Keratinocyte (primary cell): ENCODE measurements around the gene CSTF1. TPM values are rescaled to one million over a fixed set of nuclear protein-coding genes. Genes with fewer than 3 reads are reported as not detected.
A peak's percentile ranks its signal among the peaks of the same experiment; 100 is the strongest.

Experiments used
- DNase-seq: peaks from one replicate; pipeline ENCODE4 v3.0.0-alpha.2; 2011; ENCODE audit warnings: low read depth, missing footprints, low spot score
- FAIRE-seq: peaks from 2 replicates; lab custom pipeline; 2011; peaks lifted over from hg19 to GRCh38; lab: Jason Lieb, UNC
- H2AFZ ChIP-seq: 2 replicates; pipeline ENCODE4 v1.6.0; 2012; ENCODE audit warnings: low read length, control low read depth, inconsistent platforms; ENCODE audit not compliant: control insufficient read depth
- H3K27ac ChIP-seq: 2 replicates; pipeline ENCODE4 v1.5.1; 2011; ENCODE audit warnings: low read length; ENCODE audit not compliant: control insufficient read depth, insufficient read depth
- H3K27me3 ChIP-seq: 3 replicates; pipeline ENCODE4 v1.6.0; 2011; ENCODE audit warnings: low read length; ENCODE audit not compliant: control insufficient read depth, insufficient read depth; ENCODE audit errors: extremely low read depth
- H3K36me3 ChIP-seq, 2 experiments: 2 replicates in 1 of 2; 3 replicates in 1 of 2; pipeline ENCODE4 v1.5.1; 2011; ENCODE audit warnings: low read length in 2 of 2, mild to moderate bottlenecking in 1 of 2; ENCODE audit not compliant: control insufficient read depth in 2 of 2, insufficient read depth in 2 of 2; ENCODE audit errors: extremely low read depth in 1 of 2
- H3K4me1 ChIP-seq: 3 replicates; pipeline ENCODE4 v1.5.1; 2011; ENCODE audit warnings: low read length; ENCODE audit not compliant: control insufficient read depth, insufficient read depth; ENCODE audit errors: extremely low read depth
- H3K4me2 ChIP-seq: 3 replicates; pipeline ENCODE4 v1.6.0; 2011; ENCODE audit warnings: low read depth, low read length; ENCODE audit not compliant: control insufficient read depth, insufficient read depth; ENCODE audit errors: extremely low read depth
- H3K4me3 ChIP-seq, 3 experiments: fragments of 200-600 bp in 1 of 3; sonication (generic) in 1 of 3; 2 replicates in 2 of 3; 3 replicates in 1 of 3; pipeline ENCODE4 v1.5.1; 2011 to 2016; ENCODE audit warnings: low read length in 3 of 3, mild to moderate bottlenecking in 3 of 3, control low read depth in 2 of 3, inconsistent platforms in 1 of 3, low read depth in 1 of 3, mixed read lengths in 1 of 3, mixed run types in 1 of 3, moderate library complexity in 1 of 3; ENCODE audit not compliant: control insufficient read depth in 2 of 3, insufficient read depth in 2 of 3; ENCODE audit errors: extremely low read depth in 1 of 3
- H3K79me2 ChIP-seq: 2 replicates; pipeline ENCODE4 v1.6.0; 2012; ENCODE audit warnings: low read length; ENCODE audit not compliant: control insufficient read depth, insufficient read depth
- H3K9ac ChIP-seq: 3 replicates; pipeline ENCODE4 v1.6.0; 2011; ENCODE audit warnings: low read length; ENCODE audit not compliant: control insufficient read depth, insufficient read depth; ENCODE audit errors: extremely low read depth
- H3K9me1 ChIP-seq: 3 replicates; pipeline ENCODE4 v1.6.0; 2011; ENCODE audit warnings: low read length; ENCODE audit not compliant: control insufficient read depth, insufficient read depth; ENCODE audit errors: extremely low read depth
- H3K9me3 ChIP-seq: 2 replicates; pipeline ENCODE4 v1.5.1; 2012; ENCODE audit warnings: low read depth, low read length; ENCODE audit not compliant: control insufficient read depth
- H4K20me1 ChIP-seq: 3 replicates; pipeline ENCODE4 v1.6.0; 2011; ENCODE audit warnings: low read length; ENCODE audit not compliant: control insufficient read depth, insufficient read depth; ENCODE audit errors: extremely low read depth
- CTCF ChIP-seq, 3 experiments: IDR thresholded peaks in 1 of 3; conservative IDR thresholded peaks in 1 of 3; optimal IDR thresholded peaks in 1 of 3; 2 replicates in 2 of 3; 3 replicates in 1 of 3; pipeline versions ENCODE3 to v1.5.1; 2011; ENCODE audit warnings: low read length in 3 of 3, mild to moderate bottlenecking in 3 of 3, moderate library complexity in 2 of 3, control low read depth in 1 of 3, inconsistent platforms in 1 of 3; ENCODE audit not compliant: insufficient read depth in 2 of 3; ENCODE audit errors: extremely low read depth in 1 of 3
- EZH2 ChIP-seq: IDR thresholded peaks from one replicate; pipeline ENCODE4 v1.6.1; 2012; ENCODE audit warnings: inconsistent platforms, mild to moderate bottlenecking, low read length, moderate library complexity
- dilution Hi-C: fragments of 300-500 bp; cut with MboI; formaldehyde crosslinking; loops from one replicate; pipeline ENCODE4 v1.7.0; 2020; ENCODE audit warnings: low sequenced_read_pairs; ENCODE audit not compliant: extremely low pct_ligation_motif_present
- polyA minus RNA-seq, 3 experiments: library from RNA; depleted of rRNA, polyadenylated mRNA; stranded (reverse); fragments of >200 nt; gene quantifications; 1 replicate in 1 of 3; 2 replicates in 1 of 3; 3 replicates in 1 of 3; pipeline ENCODE4 v1.2.3, GENCODE V29; 2011
- polyA plus RNA-seq, 5 experiments: library from polyadenylated mRNA; depleted of rRNA in 3 of 5; stranded (reverse) in 3 of 5; stranded (forward) in 1 of 5; unstranded in 1 of 5; fragments of >200 nt; gene quantifications; 1 replicate in 1 of 5; 2 replicates in 3 of 5; 3 replicates in 1 of 5; pipeline versions ENCODE4 v1.2.1 to v1.2.3, GENCODE V29; 2011 to 2012; ENCODE audit warnings: missing spikeins in 2 of 5, low read depth in 1 of 5, low replicate concordance in 1 of 5

Gene CSTF1
- 40.3 to 43.3 TPM (median 41.8 TPM) in 3 replicates for polyA plus RNA-seq
- 8.7 TPM for polyA plus RNA-seq (2011; ENCODE audit: low read depth)
- polyA plus RNA-seq (2011; cell fraction: cytosol; rRNA removed), result 25.7 and 42.5 TPM in 2 replicates
- 46.9 and 50.4 TPM in 2 replicates for polyA plus RNA-seq (2011; cell fraction: nucleus; rRNA removed)
- 15.7 and 34.4 TPM in 2 replicates for polyA plus RNA-seq (2012; ENCODE audit: low replicate concordance)
- 54.4 to 78.1 TPM (median 73.0 TPM) in 3 replicates for polyA minus RNA-seq
- 29.2 TPM for polyA minus RNA-seq (2011; cell fraction: cytosol; rRNA and poly(A)+ RNA removed)
- polyA minus RNA-seq (2011; cell fraction: nucleus; rRNA and poly(A)+ RNA removed), result 21.7 and 44.8 TPM in 2 replicates

DNA sequence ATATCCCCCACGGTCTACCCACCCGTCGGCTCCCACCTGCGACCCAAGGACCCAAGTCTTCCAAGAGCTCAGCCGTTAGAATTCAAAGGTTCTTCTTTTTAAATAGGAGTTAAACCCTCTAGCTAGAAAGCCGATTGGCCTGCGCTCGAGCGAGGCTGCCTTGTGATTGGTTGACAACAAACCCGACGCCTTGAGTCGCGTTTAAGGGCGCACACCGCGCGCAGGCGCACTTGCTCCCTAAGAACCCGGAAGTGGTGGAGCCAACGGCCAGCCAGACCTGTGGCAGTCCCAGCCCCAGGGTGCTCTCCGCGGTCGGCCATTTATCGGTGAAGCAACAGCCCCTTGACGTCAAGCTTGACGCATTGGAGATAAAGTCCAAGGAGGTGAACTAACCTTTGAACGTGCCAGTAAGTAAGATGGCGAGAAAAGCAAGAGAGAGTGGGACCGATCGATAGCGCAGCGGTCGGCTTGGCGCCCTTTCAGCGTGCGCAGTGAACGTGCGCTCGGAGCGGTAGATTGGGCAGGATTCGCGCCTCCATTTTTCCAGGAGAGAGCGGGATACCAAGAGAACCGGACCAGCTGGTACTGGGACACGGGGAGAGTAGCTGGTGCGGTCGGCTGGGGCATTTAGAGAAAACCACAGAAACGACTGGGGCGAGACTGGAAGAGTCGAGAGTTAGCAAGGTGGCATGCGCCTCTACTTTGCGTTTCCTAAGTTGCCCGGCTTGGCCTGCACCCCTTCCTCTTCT is at the start of gene CSTF1, which contains the start of gene AURKA:
CSTF1 (plus strand) TSS at position 514 of the 749 bp plus-strand sequence. CDS start 2,908 bp downstream, outside the sequence.
AURKA (minus strand) TSS at position 84 of the 749 bp plus-strand sequence. CDS start 4,018 bp downstream, outside the sequence.
- peak within 1 kb of the TSS; percentile 98 for H2AFZ ChIP-seq
- no peaks in the 10 kb centered on the region for H4K20me1 ChIP-seq
- H3K4me1 ChIP-seq, result peaks cover 13% of the 10 kb centered on the region
- TF ChIP-seq EZH2, result no peak
- no peak for TF ChIP-seq CTCF (optimal IDR thresholded peaks at IDR 0.05 in 1 of 3, IDR thresholded peaks at IDR 0.05 in 1 of 3, conservative IDR thresholded peaks at IDR 0.05 in 1 of 3; ENCODE audit: extremely low read depth in 1 of 3, insufficient read depth in 2 of 3, low read length in 3 of 3)
- DNase-seq (peak; percentile 96), FAIRE-seq (peak; percentile 36)
- H3K9me3 ChIP-seq, result no peaks in the 10 kb centered on the region
- H3K27me3 ChIP-seq, result no peaks in the 10 kb centered on the region
- H3K9ac ChIP-seq, result peak within 1 kb of the TSS; percentile 91
- H3K79me2 ChIP-seq, result peaks cover 71% of the 10 kb centered on the region
- peak within 1 kb of the TSS; percentile 70 to 92 (median 90) for H3K4me3 ChIP-seq
- peaks cover 9 to 21% of the 10 kb centered on the region in 2 experiments for H3K36me3 ChIP-seq
- dilution Hi-C loops, result no loop called here
- no peaks in the 10 kb centered on the region for H3K9me1 ChIP-seq
- peak within 1 kb of the TSS; percentile 88 for H3K27ac ChIP-seq
- H3K4me2 ChIP-seq, result peak within 1 kb of the TSS; percentile 95

DNA sequence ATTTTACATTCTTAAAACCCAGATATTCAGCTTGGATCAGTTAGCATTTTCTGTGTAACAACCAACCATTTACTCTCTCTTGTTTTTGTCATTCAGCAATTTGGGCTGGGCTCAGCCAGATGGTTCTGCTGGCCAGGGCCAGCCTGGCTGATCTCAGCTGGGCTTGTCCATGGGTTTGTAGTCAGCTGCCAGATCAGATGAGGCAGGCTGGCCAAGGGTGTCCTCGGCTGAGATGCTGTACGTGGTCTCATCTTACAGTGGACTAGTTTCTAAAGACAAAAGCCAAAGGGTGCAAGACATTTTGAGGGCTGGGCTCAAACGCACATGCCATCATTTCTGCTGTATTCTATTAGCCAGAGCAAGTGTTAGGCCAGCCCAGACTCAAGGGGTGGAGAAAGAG is 49.7 kb upstream of the CSTF1 start:
- Histone ChIP-seq H4K20me1 (no peaks in the 10 kb centered on the region), H3K36me3 (no peaks in the 10 kb centered on the region), H3K9me3 (no peaks in the 10 kb centered on the region), H3K4me2 (no peak overlapping the region), H3K27ac (no peak overlapping the region), H3K27me3 (peaks cover 3% of the 10 kb centered on the region), H2AFZ (no peak overlapping the region), H3K4me3 (no peak overlapping the region), H3K79me2 (no peaks in the 10 kb centered on the region), H3K9me1 (no peaks in the 10 kb centered on the region), H3K4me1 (peaks cover 3% of the 10 kb centered on the region), H3K9ac (no peak overlapping the region)
- TF ChIP-seq CTCF (optimal IDR thresholded peaks at IDR 0.05 in 1 of 3, IDR thresholded peaks at IDR 0.05 in 1 of 3, conservative IDR thresholded peaks at IDR 0.05 in 1 of 3; ENCODE audit: extremely low read depth in 1 of 3, insufficient read depth in 2 of 3, low read length in 3 of 3) (no peak), EZH2 (no peak)
- dilution Hi-C loops, result no loop called here
- FAIRE-seq (no peak), DNase-seq (no peak)
